Nephron (organoid): ENCODE data around the gene IGSF23.

Source experiments
- H3K27ac Mint-ChIP-seq, 3 experiments: 2 replicates each; pipeline ENCODE4 v1.8.0; 2020; ENCODE audit warnings: mixed read lengths in 3 of 3, mild to moderate bottlenecking in 2 of 3, moderate library complexity in 1 of 3
- H3K27me3 Mint-ChIP-seq: 2 replicates; pipeline ENCODE4 v1.8.0; 2021; ENCODE audit warnings: low read depth, mild to moderate bottlenecking, moderate library complexity, mixed read lengths
- H3K36me3 Mint-ChIP-seq: 2 replicates; pipeline ENCODE4 v1.8.0; 2020; ENCODE audit warnings: low read depth, mixed read lengths
- H3K4me1 Mint-ChIP-seq: 2 replicates; pipeline ENCODE4 v1.8.0; 2020; ENCODE audit warnings: mixed read lengths
- H3K4me3 Mint-ChIP-seq, 3 experiments: 2 replicates each; pipeline ENCODE4 v1.8.0; 2020; ENCODE audit warnings: mild to moderate bottlenecking in 3 of 3, mixed read lengths in 3 of 3, moderate library complexity in 2 of 3
- H3K9me3 Mint-ChIP-seq: 2 replicates; pipeline ENCODE4 v1.8.0; 2020; ENCODE audit warnings: mixed read lengths
- TF ChIP-seq, protein P1 (sequence below), 3 experiments: fragments of 200-600 bp; sonication (generic); IDR thresholded peaks; one replicate each; pipeline ENCODE4 v1.5.0; 2021; ENCODE audit warnings: antibody characterized with exemption in 3 of 3; ENCODE audit not compliant: unreplicated experiment in 3 of 3

IGSF23 gene

DNA sequence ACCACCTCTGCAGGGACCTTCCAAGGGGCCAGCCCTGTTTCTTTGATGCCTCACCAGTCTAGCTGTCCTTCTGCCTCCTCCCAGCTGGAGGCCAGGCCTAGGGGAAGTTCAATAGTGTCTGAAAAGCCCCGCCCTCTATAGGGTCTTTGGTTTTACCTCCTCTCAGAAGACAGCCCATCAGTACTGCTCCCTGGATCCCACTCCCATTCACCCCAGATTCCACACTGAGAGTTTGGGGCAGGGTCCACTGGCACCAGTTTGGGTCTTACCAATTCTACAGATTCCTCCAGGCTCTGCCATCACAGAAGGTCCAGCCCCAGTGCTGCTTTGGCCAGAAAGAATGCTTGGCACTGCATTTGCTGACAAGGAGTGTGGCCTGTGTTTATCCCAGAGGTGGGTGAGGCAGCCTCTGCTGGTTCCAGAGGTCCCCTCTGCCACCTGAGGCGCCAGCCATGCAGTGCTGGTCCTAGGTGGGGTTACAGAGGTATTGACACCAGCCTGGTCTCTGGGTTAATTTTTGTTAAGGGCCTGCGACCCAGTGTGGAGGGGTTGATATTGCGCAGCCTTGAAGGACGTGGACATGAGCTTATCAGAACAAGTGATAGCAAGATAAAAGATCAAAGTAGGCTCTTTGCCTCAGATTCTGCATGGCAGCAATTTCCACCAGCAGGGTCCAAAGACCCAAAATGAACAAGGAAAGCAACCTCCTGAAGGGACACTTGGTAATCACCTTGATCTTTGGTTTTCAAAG is 41.4 kb upstream of the IGSF23 start:
- H3K36me3 Mint-ChIP-seq = no peaks in the 10 kb centered on the region
- H3K4me1 Mint-ChIP-seq = peaks cover 30% of the 10 kb centered on the region
- no peak overlapping the region for H3K4me3 Mint-ChIP-seq
- TF ChIP-seq, protein P1, sequence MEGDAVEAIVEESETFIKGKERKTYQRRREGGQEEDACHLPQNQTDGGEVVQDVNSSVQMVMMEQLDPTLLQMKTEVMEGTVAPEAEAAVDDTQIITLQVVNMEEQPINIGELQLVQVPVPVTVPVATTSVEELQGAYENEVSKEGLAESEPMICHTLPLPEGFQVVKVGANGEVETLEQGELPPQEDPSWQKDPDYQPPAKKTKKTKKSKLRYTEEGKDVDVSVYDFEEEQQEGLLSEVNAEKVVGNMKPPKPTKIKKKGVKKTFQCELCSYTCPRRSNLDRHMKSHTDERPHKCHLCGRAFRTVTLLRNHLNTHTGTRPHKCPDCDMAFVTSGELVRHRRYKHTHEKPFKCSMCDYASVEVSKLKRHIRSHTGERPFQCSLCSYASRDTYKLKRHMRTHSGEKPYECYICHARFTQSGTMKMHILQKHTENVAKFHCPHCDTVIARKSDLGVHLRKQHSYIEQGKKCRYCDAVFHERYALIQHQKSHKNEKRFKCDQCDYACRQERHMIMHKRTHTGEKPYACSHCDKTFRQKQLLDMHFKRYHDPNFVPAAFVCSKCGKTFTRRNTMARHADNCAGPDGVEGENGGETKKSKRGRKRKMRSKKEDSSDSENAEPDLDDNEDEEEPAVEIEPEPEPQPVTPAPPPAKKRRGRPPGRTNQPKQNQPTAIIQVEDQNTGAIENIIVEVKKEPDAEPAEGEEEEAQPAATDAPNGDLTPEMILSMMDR (IDR thresholded peaks at IDR 0.05; ENCODE audit: unreplicated experiment in 3 of 3) = no peak
- peak overlapping the region; percentile 14 to 85 (median 55) for H3K27ac Mint-ChIP-seq
- no peaks in the 10 kb centered on the region for H3K9me3 Mint-ChIP-seq
- H3K27me3 Mint-ChIP-seq = peaks cover 6% of the 10 kb centered on the region

DNA sequence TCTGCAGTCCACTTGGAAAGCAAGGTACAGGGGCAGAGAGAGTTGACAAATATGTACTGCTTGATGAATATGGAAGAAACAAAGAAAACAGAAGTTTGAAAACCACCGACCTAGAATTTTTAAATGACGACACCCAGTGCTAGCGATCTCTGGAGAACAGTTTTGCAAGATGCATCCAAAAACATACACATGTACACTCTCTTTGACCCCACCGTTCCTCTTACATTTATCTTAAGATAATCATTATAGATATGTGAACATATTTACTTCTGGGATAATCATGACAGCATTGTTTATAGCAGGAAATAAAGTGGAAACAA is 40.8 kb upstream of the IGSF23 start:
- Mint-ChIP-seq H3K27ac (peak overlapping the region in 2 of 3 experiments; percentile 65 to 85), H3K4me3 (no peak overlapping the region), H3K36me3 (no peaks in the 10 kb centered on the region), H3K9me3 (no peaks in the 10 kb centered on the region), H3K4me1 (peaks cover 30% of the 10 kb centered on the region), H3K27me3 (peaks cover 5% of the 10 kb centered on the region)
- TF ChIP-seq, protein P1 (IDR thresholded peaks at IDR 0.05; ENCODE audit: unreplicated experiment in 3 of 3) = no peak

DNA sequence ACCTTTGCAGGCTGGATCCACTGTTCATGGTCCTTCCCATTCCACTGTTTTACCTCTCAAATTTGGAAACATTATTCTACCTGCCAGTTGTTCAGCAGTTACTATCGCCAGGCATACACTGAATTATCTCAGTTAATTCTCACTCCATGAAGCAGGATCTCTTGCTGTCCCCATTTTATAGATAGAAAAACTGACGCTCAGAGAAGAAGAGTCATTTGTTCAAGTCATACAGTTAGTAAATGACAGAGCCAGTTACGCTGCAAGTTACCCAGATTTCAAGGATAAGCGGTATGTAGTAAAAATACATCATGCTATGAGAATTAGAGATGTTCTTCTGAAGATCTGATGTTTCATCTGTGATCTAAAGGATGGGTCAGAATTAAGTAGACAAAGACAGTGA is 40.2 kb upstream of the IGSF23 start:
- H3K36me3 Mint-ChIP-seq = no peaks in the 10 kb centered on the region
- peak overlapping the region; percentile 65 to 85 (median 71) for H3K27ac Mint-ChIP-seq
- no peaks in the 10 kb centered on the region for H3K9me3 Mint-ChIP-seq
- H3K27me3 Mint-ChIP-seq = peaks cover under 1% of the 10 kb centered on the region
- peaks cover 30% of the 10 kb centered on the region for H3K4me1 Mint-ChIP-seq
- no peak overlapping the region for H3K4me3 Mint-ChIP-seq
- TF ChIP-seq, protein P1 (IDR thresholded peaks at IDR 0.05; ENCODE audit: unreplicated experiment in 3 of 3) = no peak

DNA sequence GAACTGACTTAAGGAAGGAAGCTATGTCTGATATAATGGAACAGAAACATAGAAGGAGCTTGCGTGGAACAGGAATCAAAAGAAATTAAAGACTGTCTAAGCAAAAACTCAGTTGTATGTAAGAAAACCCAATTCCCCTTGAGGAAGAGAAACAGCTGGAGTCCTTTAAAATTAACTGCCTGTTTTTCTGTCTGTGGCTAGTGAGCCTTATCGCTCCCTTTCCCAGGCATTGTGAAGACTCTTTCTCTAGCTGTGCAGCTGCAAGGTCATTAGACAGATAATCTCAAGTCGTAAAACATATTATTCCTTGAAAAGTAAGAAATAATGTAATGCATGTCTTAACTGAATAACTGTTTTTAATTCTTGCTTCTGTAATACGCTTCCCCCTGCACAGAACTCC is 39.7 kb upstream of the IGSF23 start:
- H3K4me1 Mint-ChIP-seq = peaks cover 30% of the 10 kb centered on the region
- TF ChIP-seq, protein P1 (IDR thresholded peaks at IDR 0.05; ENCODE audit: unreplicated experiment in 3 of 3) = no peak
- H3K27ac Mint-ChIP-seq = peak overlapping the region; percentile 65 to 85 (median 71)
- H3K36me3 Mint-ChIP-seq = no peaks in the 10 kb centered on the region
- H3K9me3 Mint-ChIP-seq = no peaks in the 10 kb centered on the region
- no peak overlapping the region for H3K4me3 Mint-ChIP-seq
- no peaks in the 10 kb centered on the region for H3K27me3 Mint-ChIP-seq

DNA sequence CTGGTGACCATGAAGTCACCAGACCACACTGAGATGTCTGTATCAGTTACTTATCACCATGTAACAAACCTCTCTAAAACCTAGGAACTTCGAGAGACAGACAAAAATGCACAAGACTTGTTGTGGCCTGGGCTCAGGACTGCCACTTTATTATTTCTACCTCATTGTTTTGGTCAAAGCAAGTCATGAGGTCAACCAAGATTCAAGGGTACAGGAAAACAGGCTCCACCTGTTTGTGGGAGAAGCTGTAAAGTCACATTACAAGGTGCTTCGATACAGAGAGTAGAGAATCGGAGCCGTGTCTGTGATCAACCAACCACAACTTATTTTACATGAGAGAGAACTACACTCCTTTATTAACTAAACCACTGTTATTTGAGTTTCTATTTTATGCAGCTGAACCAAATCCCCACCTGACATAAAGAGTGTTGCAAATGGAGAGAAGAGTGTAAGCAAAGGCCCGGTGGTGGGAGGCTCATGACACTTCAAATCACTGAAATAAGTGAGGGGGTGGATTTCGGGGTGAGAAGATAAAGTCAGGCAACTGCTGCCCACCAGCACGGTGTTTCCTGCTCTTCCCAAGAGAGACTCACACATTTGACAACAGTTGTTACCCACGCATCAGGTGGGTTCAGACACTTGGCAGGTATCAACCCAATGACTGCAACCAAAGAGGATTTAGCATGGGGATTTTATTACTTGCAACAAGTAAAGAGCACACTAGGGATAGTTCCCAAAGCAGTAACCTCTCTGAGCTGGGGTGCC is 39.0 kb upstream of the IGSF23 start:
- H3K36me3 Mint-ChIP-seq = no peaks in the 10 kb centered on the region
- no peak overlapping the region for H3K4me3 Mint-ChIP-seq
- no peaks in the 10 kb centered on the region for H3K27me3 Mint-ChIP-seq

More for the DNA sequence above, 39.0 kb upstream of the IGSF23 start:
- Mint-ChIP-seq H3K27ac (peak overlapping the region; percentile 65 to 85 (median 71)), H3K4me1 (peaks cover 30% of the 10 kb centered on the region), H3K9me3 (no peaks in the 10 kb centered on the region)
- TF ChIP-seq, protein P1 (IDR thresholded peaks at IDR 0.05; ENCODE audit: unreplicated experiment in 3 of 3) = no peak
